Lung microvascular endothelial cell (primary cell): ENCODE results near the gene KIF18B. TPM values are rescaled to one million over a fixed set of nuclear protein-coding genes. Genes with fewer than 3 reads are reported as not detected.

Experiments
- DNase-seq, 2 donors: peaks; one replicate each; pipeline versions ENCODE4 v3.0.0 to v3.0.0-alpha.2; 2010; ENCODE audit warnings: low read depth in 2 of 2
- total RNA-seq: library from RNA; depleted of rRNA; stranded (reverse); fragments of >200 nt; gene quantifications from 2 replicates; pipeline ENCODE4 v1.2.1, GENCODE V29; 2014

Gene KIF18B
- total RNA-seq, 1 donor from 2014 or later = 0.60 TPM

GRCh38 chr17:44877121-44877520, 70.5 kb downstream of the KIF18B start:
- DNase-seq = no peak

GRCh38 chr17:44875761-44876160, 71.8 kb downstream of the KIF18B start:
- DNase-seq = no peak

Other genes with a start within 250 kb of the KIF18B start
- gene DBF4B, start 239.1 kb downstream of the KIF18B start, total RNA-seq = 1.6 and 2.2 TPM in 2 replicates
- gene ADAM11, start 188.8 kb downstream of the KIF18B start, total RNA-seq = under 0.01 TPM in 2 replicates
- gene GJC1, start 117.5 kb downstream of the KIF18B start, total RNA-seq = 3.9 and 5.2 TPM in 2 replicates
- not detected in 2 replicates for gene HIGD1B, start 99.9 kb downstream of the KIF18B start, total RNA-seq
- gene EFTUD2, start 48.3 kb downstream of the KIF18B start, total RNA-seq = 116 and 136 TPM in 2 replicates
- gene GFAP, start 32.3 kb downstream of the KIF18B start, total RNA-seq = not detected in 2 replicates
- gene C1QL1, start 20.5 kb upstream of the KIF18B start, total RNA-seq = under 0.01 TPM in 1 of 2 replicates, not detected in the other
- gene DCAKD, start 103.9 kb upstream of the KIF18B start, total RNA-seq = 15.5 and 22.4 TPM in 2 replicates
- 42.5 and 61.3 TPM in 2 replicates for gene NMT1, start 113.5 kb upstream of the KIF18B start, total RNA-seq
- gene PLCD3, start 184.7 kb upstream of the KIF18B start, total RNA-seq = 10.9 and 12.3 TPM in 2 replicates
- gene ACBD4, start 187.9 kb upstream of the KIF18B start, total RNA-seq = 3.2 and 3.3 TPM in 2 replicates
- 4.8 and 7.1 TPM in 2 replicates for gene HEXIM1, start 200.7 kb upstream of the KIF18B start, total RNA-seq
- 2.6 and 3.1 TPM in 2 replicates for gene HEXIM2, start 214.1 kb upstream of the KIF18B start, total RNA-seq